T-helper 2 cell (primary cell): ENCODE measurements around the gene APOBEC4.
"Not testable (repeated sequence)": the region's sequence is repeated elsewhere in the genome, so short reads cannot be mapped to it uniquely, and the experiment has no call there.

Experiments used
- DNase-seq, 5 experiments: peaks; one replicate each; pipeline versions ENCODE4 v3.0.0 to v3.0.0-alpha.2; 2012 to 2022

Gene APOBEC4

DNA sequence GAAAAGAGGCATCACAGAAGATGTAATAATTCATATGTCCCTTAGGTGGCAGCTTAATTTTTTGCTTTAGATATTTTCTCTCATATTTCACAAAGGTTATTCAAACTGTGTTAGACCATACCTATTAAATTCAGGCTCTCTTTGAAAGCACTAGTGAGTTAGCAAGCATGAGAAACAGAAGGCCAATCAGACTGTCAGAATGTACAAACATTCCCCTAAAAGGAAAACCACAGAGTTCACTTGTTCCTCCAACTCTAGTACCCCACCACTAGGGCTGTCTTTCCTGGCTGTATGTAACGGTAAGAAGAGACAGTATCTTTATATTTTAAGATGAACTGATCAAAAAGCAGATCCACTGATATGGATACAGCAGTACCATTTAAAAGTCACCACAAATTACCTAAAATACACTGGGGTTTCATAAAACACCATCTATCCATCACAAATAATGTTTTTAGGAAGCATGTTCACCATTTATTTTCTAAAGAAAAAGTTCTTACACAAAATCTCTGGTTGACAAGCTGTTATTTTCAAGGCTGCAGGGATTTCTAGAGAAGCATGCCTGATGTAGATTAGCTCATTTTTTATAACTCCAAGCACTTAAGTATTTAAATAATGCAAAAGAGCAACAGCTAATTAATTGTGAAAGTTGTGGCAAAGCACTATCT is 19.3 kb downstream of the APOBEC4 start:
- DNase-seq: peak in 3 of 5 experiments; percentile 12 to 84 (median 46)

DNA sequence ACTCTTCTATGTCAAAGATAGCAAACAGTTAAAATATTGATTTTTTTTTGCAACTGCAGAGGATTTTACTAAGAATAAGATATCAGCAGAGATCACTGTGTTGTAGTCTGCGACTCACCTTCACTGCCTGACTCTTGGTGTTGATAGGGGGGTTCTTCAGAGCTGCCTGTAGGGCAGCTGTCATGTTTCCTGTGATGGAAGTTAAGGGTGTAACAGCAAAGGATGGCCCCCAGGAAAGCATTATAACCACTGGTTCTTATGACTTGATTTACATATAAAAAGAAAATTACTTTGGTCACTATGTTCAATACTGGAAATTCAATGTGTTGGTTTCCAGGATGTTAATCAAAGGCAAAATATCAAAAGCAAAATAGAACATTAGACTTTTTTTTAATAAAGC is 20.2 kb downstream of the APOBEC4 start:
- DNase-seq: peak in 1 of 5 experiments; percentile 54

DNA sequence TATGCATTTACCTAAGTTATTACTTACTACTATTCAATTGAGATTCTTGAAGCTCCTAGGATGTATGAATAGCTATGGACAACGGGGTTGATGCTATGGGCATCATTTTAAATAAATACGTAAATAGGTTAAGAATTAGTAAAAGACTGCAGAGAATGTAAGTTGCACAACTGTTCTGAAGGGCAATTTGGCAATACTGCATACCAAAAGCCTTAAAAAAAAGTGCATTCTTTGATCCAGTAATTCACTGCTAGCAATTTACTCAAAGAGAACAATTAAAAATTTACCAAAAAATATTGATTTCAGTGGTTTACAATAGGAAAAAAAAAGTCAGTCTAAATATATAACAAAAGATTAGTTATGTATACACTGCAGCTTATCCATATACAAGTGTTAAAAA is 21.0 kb downstream of the APOBEC4 start:
- no peak for DNase-seq

DNA sequence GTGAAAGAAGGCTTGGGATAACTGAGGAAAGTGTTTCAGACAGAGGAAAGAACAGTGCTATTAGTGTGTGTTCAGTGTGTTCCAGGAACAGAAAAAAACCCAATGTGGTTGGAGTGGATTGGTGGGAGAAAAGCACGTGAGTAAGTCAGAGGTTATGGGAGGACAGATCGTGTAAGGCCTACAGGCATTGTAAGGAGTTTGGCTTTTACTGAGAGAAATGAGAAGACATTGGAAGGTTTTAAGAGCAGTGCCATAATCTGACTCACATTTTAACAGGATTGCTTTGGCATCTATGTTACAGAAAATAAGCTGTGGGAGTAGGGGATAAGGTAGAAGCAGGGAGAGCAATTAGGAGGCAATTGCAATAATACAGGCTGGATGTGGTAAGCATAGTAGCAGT is 22.4 kb downstream of the APOBEC4 start:
- no peak for DNase-seq

GRCh38 chr1:183628537-183628936 is 24.6 kb downstream of the APOBEC4 start:
- no peak for DNase-seq

DNA sequence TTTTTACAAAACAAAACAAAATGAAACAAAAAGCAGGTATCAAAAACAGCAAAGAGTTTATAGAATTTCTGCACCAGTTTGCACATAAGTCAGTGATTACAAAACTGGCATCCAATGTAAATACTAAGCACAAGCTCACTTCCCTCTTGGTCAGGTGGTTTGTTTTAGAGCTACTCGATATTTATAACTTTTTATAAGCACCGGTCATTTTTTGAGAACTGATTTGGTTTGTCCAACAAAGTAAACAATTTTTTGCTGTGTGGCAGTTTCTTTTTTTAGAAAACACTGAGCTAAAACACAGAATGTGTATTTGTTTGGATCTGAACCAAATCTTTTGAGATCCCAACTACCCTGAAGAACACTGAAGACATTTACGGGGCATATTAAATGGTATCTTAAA is 26.9 kb downstream of the APOBEC4 start:
- DNase-seq: not testable (repeated sequence)

DNA sequence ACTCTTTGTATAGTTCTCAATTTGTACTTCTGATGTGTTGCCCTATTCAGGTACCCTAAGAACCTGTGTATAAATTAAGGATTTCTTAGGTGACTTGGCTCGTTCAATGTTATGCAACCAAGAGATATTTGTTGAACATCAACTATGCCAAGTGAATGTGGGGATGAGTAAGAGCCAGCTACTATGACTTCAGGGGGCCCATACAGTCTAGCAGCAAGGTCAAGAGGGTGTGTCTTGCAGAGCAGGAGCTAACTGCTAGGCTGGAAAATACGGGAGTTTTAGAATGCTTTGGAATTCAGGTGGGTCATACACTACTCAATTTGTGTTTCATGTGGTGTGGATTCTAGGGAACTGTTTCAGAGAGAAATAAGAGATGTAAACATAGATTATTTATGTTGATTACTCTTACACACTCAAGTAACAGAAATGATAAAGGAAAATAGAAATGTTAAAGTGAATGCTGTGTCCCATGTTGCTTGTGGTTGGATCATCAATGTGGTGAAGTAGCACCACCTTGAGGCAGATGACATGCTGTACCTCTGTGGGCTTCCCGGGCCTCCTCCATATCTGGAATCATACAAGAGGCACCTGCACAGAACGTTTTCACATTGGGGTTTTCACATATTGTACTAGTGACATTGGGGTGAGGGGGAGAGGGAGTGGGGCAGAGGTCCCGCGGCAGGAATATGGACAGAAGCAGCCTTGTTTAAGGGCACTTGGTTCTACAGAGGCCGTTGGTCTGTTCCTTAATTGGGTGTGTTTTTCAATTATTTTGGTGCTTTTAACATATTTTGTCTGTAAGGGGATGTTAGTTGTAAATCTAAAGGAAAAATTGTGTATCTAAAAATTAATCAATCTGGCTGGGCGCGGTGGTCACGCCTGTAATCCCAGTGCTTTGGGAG is 30.0 kb downstream of the APOBEC4 start:
- DNase-seq: peak in 2 of 5 experiments; percentile 22 to 69

- no peak for DNase-seq
Observed at GRCh38 chr1:183622013-183622412, 31.1 kb downstream of the APOBEC4 start.

GRCh38 chr1:183620311-183620710 is 32.8 kb downstream of the APOBEC4 start:
- no peak for DNase-seq

- DNase-seq: no peak
Observed at GRCh38 chr1:183619781-183620180, 33.3 kb downstream of the APOBEC4 start.

- DNase-seq: not testable (repeated sequence)
Observed at GRCh38 chr1:183618202-183618601, 34.9 kb downstream of the APOBEC4 start.

- not testable (repeated sequence) for DNase-seq
Observed at GRCh38 chr1:183612975-183613374, 40.1 kb downstream of the APOBEC4 start.

DNA sequence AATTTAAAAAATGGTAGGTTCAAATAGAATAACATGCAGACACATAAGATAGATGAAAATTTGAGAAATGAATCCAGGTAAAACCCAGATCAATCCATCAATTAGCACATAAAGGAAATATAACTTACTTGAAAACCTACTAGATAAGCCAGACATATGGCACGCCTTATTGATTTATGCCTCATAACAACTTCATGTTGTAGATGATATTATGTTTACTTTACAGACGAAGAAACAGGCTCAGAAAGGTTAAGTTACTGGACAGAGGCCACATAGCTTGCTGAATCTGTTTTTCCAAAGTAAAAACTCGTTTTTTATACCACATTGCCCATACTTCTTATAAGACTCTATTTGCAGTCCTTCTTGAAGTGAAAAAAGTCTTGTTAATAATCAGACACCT is 40.7 kb downstream of the APOBEC4 start:
- no peak for DNase-seq

- no peak for DNase-seq
Observed at GRCh38 chr1:183611021-183611420, 42.1 kb downstream of the APOBEC4 start.

DNA sequence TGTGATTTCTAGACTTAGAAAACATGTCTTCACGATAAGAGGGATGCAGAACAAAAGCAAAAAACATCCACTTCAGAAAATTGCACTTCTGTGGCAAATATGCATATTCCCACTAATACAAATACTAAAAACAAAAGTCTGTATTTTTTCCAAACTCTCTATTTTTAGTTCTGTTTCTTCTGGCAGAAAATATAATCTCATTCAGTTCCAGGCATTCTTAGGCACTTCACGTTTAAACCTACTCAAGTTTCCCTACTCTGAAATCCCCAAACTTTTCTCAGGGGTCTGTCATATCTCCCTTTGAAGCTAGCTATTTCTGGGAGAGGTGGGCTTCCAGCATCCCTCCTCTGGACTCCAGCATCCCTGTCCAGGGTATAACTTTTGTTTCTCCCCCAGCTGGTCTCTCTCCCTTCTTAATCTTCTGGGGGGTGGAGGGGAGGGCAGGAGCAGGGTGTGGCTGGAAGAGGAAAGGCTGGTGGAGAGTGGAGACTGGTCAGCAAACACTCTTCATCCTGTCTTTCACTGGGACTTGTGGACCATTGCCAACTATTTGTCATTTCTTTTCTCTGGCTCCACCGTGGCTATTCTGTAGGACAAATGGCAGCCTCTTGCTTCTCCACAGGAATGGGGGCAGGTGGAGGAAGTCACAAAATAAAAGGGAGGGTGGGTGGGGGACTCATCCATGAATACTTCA is 43.2 kb downstream of the APOBEC4 start:
- DNase-seq: no peak

- DNase-seq: peak in 1 of 5 experiments; percentile 9
Observed at GRCh38 chr1:183609313-183609712, 43.8 kb downstream of the APOBEC4 start.

DNA sequence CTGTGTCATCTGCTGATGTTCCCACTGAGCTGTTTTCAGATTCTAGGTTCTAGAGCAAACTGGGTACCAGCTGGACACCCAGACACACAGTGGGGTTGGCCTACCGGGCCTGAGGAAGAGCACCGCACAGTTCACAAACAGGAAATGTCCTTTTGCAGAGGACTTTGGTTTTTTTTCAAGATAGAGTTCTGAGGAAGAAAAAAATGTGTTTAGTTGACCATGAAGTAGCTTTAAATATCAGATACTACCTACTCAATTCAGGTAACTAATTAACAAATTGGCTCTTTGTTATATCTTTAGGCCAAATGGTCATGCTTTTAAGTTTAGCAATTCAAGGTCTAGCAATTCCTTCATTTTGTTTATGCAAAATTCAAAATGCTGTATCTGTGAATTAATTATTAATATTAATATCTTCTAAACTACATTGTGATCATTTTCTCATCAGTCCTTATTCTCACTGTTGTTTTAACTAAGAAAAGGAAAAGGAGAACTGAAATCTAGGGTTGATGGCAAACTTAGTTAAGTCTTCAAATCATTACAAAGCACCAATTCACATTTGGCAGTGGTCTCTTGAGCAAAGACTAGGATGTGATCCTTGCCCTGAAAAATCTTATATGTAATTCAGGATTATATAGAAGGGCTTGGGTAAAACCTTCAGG is 45.7 kb downstream of the APOBEC4 start:
- no peak for DNase-seq

DNA sequence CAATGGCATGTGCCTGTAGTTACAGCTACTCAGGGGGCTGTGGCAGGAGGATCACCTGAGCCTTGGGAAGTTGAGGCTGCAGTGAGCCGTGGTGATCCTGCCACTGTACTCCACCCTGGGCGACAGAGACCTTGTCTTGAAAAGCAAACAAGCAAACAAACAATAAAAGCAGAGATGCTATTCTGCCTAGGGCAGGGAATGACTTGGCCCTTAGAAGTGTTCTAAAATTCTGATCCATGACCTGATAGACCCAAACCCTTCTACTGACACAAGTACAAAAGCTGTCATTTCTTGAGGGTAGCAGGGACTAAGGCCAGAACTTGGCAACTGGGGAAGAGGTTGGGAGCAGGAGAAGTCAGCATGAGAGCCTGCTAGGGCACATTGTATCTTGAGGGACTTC is 47.2 kb downstream of the APOBEC4 start:
- no peak for DNase-seq

- DNase-seq: no peak
Observed at GRCh38 chr1:183604815-183605214, 48.3 kb downstream of the APOBEC4 start.

DNA sequence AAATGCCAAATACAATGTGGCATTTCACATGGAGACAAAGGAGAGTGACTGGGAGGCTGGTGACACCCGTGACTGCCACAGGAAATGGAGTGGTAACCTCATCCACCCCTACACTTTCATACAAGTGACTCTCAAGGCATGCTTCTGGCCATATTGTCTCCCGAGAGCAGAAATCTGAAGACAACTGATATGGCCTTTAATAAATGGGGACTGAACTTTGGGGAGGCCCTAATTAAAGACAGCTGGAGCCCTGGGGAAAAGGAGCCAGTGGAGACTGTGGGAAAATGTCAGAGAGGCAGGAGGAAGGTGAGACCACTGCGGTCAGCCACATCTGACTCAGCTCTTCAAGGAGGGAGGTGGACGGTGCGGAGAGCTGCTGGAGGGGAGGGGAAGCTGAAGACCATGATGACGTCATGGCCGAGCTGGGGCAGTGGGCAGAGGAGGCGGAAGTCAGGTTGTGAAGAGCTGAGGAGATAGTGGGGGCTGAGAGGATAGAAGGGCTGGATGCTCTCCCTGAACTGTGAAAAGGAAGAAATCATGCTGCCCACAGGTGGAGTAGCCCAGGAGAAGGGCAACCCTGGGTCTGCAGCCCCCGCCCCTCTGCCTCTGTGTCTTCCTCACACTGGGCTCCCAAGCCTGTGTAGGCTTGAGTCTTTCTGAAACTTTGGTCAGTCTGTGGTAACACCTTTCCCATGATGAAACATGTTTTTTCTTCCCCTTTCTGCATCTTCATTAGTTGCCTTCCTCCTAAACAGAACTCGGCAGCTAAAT is 48.9 kb downstream of the APOBEC4 start:
- DNase-seq: no peak

DNA sequence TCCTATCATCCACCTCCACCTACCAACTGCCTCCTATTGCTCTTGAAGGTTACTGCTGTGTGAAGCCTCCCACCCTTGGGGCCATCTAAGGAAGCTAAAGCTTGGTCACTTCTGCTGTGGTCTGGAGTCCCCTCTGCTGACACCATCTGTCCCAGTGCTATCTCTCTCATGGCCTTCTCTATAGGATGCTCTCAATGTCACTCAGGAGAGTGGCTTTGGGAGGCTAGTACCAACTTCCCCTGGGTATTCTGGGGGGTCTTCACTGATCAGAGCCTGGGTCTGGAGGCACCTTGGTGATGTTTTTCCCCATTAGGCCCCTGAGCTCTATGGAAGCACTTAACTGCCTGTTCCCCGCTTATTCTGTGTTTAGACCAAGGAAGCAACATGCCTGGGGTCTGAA is 50.6 kb downstream of the APOBEC4 start:
- no peak for DNase-seq

- DNase-seq: no peak
Observed at GRCh38 chr1:183600634-183601033, 52.5 kb downstream of the APOBEC4 start.
